NB4 (cell line): ENCODE results near the gene XXYLT1.

Source experiments
- POLR2A ChIP-seq: IDR thresholded peaks from 2 replicates; pipeline ENCODE4 v1.6.1; 2011; ENCODE audit warnings: mild to moderate bottlenecking; ENCODE audit not compliant: insufficient read length; ENCODE audit errors: extremely low read depth
- TF ChIP-seq, protein P1 (sequence below): IDR thresholded peaks from one replicate; pipeline ENCODE4 v1.5.1; 2012; ENCODE audit warnings: low read depth, low read length
- TF ChIP-seq, protein P2 (sequence below): IDR thresholded peaks from 2 replicates; pipeline ENCODE4 v1.6.1; 2011; ENCODE audit warnings: low read depth, low read length

DNA sequence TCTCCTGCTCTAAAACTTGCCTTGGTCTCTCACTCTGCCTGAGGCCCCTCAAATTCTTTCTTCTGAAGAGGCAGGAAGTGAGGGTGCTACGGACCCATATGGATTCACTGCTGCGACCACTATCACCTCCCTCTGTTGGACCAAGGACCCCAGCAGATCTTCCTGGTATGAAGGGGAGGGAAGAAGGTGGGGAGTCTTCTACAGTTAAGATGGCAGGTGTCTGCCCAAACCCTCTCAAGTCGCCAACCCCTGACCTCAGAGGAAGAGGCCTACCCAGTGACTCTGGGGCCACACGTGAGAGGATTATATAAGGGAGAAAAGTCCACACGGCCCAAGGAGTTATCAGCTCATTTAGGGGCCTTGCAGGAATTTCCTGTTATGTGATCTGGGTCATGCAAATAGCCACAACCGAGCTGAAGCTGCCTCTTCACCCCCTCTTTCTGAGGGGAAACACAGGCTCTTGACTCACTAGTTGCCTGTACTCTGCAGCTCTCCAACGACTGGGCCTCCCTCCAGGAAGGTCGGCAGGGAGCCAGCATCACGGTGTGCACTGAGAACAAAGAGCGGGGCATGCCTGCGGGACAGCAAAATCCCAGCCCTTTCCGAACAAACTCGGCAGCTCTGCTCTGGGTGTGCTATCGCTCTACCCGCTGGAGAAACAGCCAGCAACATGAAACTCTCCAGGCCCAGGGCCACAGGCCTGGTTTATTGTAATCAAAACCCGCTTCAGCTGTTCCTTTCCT lies 116.0 kb downstream of the XXYLT1 start:
- TF ChIP-seq, protein P1, sequence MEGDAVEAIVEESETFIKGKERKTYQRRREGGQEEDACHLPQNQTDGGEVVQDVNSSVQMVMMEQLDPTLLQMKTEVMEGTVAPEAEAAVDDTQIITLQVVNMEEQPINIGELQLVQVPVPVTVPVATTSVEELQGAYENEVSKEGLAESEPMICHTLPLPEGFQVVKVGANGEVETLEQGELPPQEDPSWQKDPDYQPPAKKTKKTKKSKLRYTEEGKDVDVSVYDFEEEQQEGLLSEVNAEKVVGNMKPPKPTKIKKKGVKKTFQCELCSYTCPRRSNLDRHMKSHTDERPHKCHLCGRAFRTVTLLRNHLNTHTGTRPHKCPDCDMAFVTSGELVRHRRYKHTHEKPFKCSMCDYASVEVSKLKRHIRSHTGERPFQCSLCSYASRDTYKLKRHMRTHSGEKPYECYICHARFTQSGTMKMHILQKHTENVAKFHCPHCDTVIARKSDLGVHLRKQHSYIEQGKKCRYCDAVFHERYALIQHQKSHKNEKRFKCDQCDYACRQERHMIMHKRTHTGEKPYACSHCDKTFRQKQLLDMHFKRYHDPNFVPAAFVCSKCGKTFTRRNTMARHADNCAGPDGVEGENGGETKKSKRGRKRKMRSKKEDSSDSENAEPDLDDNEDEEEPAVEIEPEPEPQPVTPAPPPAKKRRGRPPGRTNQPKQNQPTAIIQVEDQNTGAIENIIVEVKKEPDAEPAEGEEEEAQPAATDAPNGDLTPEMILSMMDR = no peak
- no peak for TF ChIP-seq POLR2A
- TF ChIP-seq, protein P2, sequence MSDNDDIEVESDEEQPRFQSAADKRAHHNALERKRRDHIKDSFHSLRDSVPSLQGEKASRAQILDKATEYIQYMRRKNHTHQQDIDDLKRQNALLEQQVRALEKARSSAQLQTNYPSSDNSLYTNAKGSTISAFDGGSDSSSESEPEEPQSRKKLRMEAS = peak; percentile 70
